GM21576 (cell line): ENCODE results near the gene SF3A2.

Source experiments
- ATAC-seq: cut with Tn5 transposase; IDR thresholded peaks from one replicate; pipeline ENCODE4 v1.9.1; 2021; ENCODE audit warnings: mild to moderate bottlenecking, moderate library complexity; ENCODE audit not compliant: unreplicated experiment

Gene SF3A2

DNA sequence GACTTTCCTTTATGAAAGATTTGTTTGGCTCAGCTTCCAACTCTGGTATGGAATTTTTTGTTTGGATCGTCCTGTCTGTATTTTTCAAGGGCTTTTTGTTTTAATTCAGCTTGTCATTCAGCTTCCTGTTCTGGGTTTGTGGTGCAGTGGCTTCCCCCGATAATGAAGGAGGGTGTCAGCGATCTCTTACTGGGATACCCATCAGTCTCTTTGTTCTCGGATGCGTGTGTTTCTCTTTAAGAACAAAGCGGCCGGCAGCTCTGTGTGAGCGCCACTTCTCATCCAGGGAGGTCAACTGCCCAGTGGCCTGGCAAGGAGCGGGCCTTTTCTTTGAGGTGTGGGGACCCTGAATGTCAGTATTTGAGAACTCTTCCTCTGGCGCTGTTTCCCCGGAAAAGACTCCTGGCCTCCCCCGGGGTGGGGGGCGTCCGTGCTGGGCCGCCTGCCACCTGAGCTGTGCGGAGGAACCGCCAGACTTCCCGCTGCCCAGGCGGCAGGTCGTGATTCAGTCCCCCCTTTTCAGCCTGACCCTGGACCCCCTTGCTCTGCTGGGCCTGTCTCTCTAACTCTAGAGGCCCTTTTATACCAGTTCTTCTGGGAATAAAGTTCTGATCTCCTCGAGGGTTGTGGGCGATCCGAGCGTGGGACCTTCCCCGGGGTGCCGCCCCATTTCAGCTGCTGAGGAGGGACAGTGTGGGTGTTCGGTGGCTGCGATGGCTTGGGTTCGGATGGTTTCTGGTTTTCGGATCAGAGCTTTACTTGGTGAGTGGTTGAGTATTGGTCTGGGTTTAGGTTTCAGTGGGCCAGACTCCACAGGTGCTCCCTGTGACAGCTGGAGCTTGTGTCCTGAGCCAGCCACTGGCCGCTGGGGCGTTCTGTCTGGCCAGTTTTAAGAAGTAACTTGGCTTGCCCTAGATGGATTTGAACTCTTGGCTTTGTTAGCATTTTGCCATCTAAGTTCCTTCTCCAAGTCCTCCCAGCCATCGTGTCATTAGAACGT, 3.4 kb downstream of the SF3A2 start:
- no peak for ATAC-seq

DNA sequence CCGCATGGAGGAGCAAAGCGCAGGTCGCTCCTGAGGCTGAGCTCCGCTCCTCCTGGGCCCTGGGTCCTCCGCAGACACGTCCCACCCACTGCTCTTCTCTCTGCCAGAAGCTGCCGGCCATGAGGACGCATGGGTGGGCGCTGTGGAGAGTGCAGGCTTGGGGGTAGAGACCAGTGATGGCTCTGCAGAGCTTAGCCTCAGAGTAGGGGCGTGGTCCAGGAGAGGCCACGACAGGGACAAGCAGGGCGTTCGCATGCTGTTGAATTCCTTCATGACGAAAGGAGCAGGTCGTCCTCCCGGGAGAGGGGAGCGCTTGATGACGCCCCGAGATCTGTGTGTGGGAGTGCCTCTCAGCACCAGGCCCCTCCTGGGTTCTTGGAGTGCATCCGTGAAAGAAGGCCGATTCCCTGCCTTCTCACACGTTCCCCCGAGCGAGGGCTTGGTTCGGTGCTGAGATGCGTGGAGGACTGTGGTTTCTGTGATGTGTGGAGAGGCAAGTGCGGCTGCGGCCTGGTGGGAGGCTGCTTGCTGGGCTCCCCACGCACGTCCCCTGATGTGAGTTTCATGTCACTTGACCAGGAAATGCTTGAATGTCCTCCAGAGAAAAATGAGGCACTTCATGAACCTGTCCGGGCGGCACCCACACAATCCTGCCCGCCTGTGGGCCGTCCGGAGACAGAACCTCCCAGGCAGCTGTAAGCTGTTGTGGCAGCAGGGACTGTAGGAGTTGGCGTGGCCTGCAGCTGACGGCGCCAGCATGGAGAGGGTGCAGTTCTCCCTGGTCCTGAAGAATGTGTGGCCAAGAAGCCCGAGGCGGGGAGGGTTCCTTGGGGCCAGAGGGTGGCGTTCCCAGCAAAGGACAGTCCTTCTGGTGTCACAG, 4.5 kb downstream of the SF3A2 start:
- no peak for ATAC-seq

DNA sequence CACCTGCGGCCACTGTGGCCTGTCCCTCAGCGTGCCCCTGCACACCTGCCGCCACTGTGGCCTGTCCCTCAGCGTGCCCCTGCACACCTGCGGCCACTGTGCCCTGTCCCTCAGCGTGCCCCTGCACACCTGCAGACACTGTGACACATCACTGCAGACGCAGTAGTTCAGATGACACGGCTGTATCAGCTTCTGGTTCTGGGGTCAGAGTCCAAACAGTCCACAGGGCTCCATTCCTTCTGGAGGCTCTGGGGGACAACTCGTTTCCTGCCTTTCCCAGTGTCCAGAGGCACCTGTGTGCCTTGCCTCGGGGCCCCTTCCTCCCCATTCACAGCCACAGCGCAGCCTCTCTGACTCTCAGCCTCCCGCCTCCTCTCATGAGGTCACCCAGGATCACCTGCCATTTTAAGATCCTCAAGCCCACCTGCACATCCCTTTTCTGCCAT, 5.5 kb downstream of the SF3A2 start:
- no peak for ATAC-seq

DNA sequence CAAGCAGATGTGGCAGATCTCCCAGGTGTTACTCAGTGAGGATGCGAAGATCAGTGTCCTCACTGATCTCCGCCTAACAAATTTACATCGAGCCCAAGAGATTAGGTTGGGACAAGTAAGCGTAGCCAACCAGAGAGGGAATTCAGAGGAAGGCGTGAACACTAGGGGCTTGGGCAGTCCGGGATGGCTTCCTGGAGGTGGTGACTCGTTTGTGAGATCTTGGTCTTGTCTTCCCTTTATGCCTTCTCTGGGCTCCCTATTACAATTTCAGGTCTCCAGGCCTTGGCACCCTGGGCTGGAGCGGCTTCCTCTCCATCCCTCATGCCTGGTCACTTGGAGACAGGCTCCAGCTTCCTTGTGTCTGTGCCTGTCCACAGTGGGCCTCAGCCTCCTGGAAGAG, 6.2 kb downstream of the SF3A2 start:
- ATAC-seq, result no peak

DNA sequence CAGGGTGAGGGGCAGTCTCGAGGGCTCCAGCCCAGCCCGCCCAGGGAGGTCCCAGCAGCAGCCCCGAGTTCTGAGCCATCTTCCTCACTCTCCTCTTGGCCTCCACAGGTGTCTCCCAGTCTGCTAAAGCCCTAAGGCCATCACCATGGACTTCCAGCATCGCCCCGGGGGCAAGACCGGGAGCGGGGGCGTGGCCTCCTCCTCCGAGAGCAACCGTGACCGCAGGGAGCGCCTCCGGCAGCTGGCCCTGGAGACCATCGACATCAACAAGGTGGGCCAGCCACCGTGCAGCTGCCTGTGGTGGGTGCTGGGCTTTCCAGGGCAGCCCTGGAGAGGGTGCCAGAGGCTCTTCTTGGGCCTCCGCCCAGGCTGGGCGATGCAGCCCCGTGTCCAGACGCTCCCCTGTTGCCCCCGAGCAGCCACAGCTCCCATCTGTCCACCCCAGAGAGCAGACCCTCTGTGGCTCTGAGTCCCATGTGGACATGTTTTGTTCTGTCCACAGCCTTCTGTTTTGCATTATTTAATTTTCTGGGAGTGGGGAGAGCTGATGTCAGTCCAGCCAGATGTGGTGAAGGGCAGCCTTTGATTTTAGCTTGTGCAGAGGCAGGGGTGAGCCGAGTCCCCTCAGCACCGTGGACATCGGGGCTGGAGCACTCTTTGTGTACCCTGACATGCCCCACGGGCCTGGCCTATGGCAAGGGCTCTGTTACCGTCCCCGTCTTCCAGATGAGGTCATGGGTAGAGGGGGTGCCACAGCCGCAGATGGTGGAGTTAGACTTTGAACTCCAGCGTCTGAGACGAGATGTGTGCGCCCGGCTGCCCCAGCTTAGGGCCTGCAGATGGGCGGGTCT, 6.9 kb downstream of the SF3A2 start:
- ATAC-seq, result no peak

DNA sequence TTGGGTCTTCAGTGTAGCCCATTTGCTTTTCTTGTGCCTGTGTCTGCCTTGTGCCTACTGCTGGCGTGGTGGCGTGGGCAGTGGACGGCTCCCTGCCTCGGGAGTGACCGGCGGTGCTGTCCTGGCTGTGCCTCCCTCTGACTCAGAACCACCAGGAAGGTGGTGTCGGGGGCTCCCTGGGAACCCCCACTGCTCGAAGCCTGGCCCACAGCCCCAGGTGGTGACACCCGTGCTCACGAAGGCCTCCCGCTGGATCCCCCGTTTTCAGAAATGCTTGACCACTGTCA, 7.4 kb downstream of the SF3A2 start:
- ATAC-seq, result no peak

DNA sequence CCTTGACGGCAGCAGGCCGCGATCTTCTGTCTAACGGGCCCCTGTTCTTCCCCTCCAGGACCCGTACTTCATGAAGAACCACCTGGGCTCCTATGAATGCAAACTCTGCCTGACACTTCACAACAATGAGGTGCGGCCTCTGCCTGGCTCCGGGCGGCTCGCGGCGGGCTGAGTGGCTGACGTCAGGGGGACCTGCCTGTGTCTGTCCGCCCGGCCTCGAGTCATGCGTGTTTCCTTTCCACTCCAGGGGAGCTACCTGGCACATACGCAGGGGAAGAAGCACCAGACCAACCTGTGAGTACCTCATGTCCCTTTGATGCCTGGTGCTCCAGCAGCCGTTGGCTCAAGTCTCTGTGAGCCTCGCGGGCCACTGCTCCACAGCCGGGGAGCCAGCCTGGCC, 7.9 kb downstream of the SF3A2 start:
- no peak for ATAC-seq

DNA sequence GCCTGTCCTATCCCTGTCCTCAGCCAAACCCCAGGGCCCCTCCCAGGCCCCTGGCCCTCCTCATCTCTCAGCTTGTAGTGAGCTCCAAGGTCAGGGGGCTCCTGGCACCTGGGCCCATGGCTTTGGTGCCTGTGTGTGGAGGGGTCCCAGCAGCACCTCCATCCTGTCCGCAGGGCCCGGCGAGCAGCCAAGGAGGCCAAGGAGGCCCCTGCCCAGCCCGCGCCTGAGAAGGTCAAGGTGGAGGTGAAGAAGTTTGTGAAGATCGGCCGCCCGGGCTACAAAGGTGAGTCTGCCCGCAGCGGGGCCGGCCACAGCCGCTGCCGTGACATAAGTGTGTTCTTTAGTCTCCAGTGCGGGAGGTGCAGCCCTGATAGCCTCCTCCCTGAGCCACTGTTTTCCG, 8.6 kb downstream of the SF3A2 start:
- ATAC-seq, result no peak

DNA sequence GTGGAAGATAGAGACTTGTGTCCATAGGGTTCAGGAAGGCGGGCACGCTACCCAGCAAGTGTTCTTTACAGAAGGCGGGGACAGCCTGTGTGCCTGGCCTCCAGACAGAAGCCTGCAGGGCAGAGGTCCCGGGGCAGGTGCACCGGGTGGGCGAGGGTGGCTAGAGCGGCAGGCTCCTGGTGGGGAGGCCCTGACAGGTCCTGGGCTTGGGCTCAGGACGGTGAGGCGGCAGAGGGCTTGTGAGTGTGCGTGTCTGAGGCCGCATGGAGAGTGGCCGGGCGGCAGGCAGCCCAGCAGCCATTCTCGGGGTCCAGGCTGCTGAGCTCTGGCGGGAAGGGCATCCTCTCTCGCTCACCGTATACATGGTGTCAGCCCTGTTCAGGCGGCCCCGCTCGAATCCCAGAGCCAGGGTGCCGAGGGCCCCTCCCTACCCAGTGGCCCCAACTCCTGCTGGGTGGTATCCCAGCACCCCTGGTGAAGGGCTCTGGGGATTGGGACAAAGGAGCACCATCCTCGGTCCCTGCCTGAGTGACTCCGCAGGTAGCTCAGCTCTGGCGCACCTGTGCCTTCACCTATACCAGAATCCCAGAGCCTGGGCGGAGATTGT, 9.5 kb downstream of the SF3A2 start:
- no peak for ATAC-seq

DNA sequence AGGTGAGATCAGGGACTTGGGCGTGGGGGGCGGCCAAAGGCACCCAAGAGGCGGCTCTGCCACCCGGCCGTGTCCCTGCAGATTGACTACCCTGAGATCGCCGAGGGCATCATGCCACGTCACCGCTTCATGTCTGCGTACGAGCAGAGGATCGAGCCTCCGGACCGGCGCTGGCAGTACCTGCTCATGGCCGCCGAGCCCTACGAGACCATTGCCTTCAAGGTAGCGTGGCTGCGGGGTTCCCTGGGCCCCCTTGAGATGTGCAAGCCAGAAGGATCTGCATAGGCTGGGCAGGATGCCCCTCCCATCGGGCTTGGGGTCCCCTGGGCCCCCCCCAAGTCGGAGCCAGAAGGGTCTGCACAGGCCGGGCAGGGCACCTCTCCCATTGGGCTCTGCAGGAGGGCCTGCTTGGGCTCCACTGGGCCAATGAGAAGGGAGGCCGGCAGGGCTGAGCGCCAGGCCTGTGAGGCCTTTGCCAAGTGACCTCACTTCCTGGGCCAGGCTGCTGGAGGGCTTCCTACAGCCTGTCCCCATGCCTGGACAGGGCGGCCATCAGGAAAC, 10.3 kb downstream of the SF3A2 start:
- no peak for ATAC-seq

DNA sequence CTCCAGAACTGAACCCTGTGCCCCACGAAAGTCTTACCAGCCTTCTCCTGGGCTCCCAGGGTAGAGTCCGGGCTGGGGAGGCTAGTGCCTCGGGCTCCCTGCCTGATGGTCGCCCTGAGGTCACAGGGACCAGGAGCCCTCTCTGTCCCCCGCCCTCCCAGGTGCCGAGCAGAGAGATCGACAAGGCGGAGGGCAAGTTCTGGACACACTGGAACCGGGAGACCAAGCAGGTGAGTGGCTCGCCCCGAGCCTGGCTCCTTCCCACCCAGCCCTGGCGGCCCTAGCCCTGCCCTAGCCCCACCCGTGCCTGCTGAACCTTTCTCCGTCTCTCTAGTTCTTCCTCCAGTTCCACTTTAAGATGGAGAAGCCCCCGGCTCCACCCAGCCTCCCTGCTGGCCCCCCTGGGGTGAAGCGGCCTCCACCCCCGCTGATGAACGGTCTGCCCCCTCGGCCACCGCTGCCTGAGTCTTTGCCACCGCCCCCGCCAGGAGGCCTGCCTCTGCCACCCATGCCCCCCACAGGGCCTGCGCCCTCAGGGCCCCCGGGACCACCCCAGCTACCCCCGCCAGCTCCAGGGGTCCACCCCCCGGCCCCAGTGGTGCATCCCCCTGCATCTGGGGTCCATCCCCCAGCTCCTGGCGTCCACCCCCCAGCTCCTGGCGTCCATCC, 10.9 kb downstream of the SF3A2 start:
- no peak for ATAC-seq

DNA sequence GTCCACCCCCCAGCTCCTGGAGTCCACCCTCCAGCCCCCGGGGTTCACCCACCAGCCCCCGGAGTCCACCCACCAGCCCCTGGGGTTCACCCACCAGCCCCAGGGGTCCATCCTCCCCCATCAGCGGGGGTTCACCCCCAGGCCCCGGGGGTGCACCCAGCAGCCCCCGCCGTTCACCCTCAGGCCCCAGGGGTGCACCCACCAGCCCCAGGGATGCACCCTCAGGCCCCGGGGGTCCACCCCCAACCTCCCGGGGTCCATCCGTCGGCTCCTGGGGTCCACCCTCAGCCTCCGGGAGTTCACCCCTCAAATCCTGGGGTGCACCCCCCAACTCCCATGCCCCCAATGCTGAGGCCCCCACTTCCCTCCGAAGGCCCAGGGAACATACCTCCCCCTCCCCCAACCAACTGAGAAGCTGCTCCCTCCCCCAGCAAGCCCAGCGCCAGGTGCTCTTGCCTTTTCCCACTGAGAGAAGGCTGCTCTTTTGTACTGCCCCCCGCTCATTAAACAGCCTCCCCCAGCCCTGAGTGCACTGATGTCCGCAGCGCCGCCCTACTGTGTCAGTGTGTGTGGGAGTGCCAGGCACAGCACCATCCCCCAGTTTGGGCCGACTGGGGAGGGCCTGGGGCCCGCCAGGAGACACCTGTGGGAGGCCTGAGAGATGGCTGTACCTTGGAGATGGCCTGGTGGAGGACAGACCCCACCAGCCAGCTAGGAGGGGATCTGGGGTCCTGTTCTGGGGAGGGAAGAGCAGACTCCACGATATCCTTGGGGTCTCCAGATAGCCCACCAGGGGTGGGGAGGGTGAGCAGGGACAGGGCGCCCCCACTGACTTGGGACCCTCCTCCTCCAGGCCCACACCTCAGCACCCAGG, 11.7 kb downstream of the SF3A2 start:
- no peak for ATAC-seq

DNA sequence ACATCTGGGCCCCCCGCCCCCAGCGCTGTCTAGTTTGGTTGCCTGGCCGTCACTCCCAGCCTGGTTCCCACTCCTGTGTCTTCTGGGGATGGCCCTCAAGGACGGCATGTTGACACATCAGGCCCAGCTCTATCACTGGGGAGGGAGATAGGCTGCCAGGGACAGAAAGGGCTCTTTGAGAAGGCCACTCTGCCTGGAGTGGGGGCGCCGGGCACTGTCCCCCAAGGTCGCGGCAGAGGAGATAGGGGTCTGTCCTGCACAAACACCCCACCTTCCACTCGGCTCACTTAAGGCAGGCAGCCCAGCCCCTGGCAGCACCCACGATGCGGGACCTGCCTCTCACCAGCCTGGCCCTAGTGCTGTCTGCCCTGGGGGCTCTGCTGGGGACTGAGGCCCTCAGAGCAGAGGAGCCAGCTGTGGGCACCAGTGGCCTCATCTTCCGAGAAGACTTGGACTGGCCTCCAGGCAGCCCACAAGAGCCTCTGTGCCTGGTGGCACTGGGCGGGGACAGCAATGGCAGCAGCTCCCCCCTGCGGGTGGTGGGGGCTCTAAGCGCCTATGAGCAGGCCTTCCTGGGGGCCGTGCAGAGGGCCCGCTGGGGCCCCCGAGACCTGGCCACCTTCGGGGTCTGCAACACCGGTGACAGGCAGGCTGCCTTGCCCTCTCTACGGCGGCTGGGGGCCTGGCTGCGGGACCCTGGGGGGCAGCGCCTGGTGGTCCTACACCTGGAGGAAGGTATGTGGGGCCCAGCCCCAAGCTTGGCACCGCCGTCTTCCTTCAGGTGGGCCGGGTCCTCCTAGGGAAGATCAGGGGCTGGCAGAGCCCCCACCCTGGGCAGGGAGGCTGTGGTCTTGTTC, 12.6 kb downstream of the SF3A2 start, which contains the start of gene AMH:
Gene AMH (plus strand): TSS at position 314 of the 857 bp plus-strand sequence. CDS start 10 bp downstream, at position 324.
- ATAC-seq, result no peak

DNA sequence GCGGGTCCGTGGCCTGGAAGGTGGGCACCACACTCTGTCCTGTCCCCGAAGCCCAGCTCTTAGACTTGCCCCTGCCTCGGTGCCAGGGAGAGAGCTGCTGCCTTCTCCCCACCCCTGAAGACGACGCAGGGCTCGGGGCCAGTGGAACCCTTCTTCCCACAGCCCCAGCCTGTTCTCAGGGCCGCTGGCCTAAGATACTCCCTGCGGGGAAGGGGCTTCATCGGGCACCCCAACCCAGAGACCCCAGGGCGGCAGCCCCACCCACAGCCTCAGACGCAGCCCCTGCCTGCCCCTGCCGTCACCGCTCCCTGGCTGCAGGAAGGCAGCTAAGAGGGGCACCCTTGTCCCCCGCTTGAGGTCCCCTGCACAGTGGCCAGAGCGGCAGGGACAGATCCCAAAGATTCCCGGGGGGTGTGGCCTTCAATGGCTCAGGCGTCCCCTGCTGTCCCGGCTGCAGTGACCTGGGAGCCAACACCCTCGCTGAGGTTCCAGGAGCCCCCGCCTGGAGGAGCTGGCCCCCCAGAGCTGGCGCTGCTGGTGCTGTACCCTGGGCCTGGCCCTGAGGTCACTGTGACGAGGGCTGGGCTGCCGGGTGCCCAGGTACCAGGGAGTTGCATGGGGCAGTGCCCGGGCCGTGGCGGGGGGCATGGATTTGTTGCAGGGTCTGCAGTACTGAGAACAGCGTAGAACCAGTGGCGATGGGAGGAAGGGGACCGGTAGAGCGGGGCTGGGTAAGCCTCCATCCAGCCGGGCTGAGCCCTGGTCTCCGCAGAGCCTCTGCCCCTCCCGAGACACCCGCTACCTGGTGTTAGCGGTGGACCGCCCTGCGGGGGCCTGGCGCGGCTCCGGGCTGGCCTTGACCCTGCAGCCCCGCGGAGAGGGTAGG, 13.5 kb downstream of the SF3A2 start:
- ATAC-seq, result no peak

DNA sequence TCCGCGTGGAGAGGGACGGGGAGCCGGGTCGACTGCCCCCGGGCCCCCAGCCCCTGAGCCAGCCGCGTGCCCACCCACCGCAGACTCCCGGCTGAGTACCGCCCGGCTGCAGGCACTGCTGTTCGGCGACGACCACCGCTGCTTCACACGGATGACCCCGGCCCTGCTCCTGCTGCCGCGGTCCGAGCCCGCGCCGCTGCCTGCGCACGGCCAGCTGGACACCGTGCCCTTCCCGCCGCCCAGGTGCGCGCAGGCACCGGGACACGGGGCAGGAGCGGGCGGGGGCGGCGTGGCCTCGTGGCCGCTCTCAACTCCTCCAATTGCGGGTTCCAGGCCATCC, 14.1 kb downstream of the SF3A2 start:
- ATAC-seq, result no peak

DNA sequence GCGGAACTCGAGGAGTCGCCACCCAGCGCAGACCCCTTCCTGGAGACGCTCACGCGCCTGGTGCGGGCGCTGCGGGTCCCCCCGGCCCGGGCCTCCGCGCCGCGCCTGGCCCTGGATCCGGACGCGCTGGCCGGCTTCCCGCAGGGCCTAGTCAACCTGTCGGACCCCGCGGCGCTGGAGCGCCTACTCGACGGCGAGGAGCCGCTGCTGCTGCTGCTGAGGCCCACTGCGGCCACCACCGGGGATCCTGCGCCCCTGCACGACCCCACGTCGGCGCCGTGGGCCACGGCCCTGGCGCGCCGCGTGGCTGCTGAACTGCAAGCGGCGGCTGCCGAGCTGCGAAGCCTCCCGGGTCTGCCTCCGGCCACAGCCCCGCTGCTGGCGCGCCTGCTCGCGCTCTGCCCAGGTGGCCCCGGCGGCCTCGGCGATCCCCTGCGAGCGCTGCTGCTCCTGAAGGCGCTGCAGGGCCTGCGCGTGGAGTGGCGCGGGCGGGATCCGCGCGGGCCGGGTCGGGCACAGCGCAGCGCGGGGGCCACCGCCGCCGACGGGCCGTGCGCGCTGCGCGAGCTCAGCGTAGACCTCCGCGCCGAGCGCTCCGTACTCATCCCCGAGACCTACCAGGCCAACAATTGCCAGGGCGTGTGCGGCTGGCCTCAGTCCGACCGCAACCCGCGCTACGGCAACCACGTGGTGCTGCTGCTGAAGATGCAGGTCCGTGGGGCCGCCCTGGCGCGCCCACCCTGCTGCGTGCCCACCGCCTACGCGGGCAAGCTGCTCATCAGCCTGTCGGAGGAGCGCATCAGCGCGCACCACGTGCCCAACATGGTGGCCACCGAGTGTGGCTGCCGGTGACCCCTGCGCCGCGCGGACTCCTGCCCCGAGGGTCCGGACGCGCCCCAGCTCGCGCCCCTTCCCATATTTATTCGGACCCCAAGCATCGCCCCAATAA, 14.8 kb downstream of the SF3A2 start:
- ATAC-seq, result no peak
